Neural progenitor cell (in vitro differentiated cells): Measurements from ENCODE around the gene PTPRN2.

Experiments
- EZH2 ChIP-seq: fragments of 200-600 bp; sonication (generic); IDR thresholded peaks from 2 replicates; pipeline ENCODE4 v1.6.1; 2017; ENCODE audit warnings: antibody characterized with exemption, mild to moderate bottlenecking, moderate library complexity
- TF ChIP-seq, protein P1 (sequence below): fragments of 200-600 bp; sonication (generic); IDR thresholded peaks from 2 replicates; pipeline ENCODE4 v1.5.1; 2017; ENCODE audit warnings: antibody characterized with exemption, mild to moderate bottlenecking

DNA sequence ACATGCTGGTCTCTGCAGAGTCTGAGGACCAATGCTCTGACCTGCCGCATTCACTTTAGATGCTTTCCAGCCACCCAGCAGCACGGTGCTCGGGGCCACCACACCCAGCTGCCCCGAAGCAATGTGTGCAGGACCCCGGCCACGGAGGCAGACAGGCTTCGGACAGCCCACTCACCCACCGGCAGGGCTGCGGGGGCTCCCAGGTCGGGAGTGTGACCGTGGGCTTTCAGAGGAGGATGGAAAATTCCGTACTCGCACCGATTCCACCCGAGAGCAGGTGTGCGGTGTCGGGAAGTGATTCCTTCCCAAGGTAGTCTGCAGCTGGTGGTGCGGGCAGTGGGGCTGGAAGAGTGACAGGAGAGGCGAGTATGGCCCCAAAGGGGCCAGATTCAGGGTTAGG, 1059.9 kb downstream of the PTPRN2 start:
- TF ChIP-seq, protein P1, sequence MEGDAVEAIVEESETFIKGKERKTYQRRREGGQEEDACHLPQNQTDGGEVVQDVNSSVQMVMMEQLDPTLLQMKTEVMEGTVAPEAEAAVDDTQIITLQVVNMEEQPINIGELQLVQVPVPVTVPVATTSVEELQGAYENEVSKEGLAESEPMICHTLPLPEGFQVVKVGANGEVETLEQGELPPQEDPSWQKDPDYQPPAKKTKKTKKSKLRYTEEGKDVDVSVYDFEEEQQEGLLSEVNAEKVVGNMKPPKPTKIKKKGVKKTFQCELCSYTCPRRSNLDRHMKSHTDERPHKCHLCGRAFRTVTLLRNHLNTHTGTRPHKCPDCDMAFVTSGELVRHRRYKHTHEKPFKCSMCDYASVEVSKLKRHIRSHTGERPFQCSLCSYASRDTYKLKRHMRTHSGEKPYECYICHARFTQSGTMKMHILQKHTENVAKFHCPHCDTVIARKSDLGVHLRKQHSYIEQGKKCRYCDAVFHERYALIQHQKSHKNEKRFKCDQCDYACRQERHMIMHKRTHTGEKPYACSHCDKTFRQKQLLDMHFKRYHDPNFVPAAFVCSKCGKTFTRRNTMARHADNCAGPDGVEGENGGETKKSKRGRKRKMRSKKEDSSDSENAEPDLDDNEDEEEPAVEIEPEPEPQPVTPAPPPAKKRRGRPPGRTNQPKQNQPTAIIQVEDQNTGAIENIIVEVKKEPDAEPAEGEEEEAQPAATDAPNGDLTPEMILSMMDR, result no peak
- no peak for TF ChIP-seq EZH2
